ENCODE data around the gene HOXA3.

DNA sequence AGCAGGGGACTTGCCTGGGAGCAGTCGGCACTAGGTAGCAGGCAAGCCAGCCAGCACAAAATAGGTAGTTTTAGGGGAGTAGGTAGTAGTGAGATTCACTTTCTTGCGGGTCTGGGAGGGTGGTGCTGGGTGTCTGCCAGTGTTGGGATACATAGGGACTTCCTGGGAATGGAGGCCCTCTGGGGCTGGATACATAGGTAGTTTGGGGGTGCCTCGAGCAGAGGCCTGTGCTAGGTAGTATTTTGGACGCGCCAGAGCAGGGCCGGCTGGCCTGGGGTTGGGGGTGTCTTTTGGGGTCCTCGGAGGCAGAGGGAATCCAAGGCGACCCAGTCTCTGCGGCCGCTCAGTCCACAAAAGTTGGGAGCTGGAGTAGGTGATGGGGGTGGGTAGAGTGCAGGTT, 2.0 kb upstream of the HOXA3 start:
- TF ChIP-seq PHF21A (IDR thresholded peaks at IDR 0.05; ENCODE audit: borderline replicate concordance, low read depth) (no peak), KDM2B (CRISPR knock-in tag; IDR thresholded peaks at IDR 0.05) (no peak), ZNF263 (CRISPR knock-in tag; IDR thresholded peaks at IDR 0.05; ENCODE audit: borderline replicate concordance) (no peak), MLX (CRISPR knock-in tag; conservative IDR thresholded peaks at IDR 0.05) (no peak), JUN (IDR thresholded peaks at IDR 0.05; ENCODE audit: borderline replicate concordance, low read depth, low read length) (no peak), JUN (CRISPR knock-in tag; IDR thresholded peaks at IDR 0.05; ENCODE audit: borderline replicate concordance) (no peak), POLR2A (conservative IDR thresholded peaks at IDR 0.05) (no peak), MTA1 (IDR thresholded peaks at IDR 0.05; ENCODE audit: borderline replicate concordance) (no peak), ELF4 (CRISPR knock-in tag; IDR thresholded peaks at IDR 0.05) (no peak), SIN3A (IDR thresholded peaks at IDR 0.05; ENCODE audit: borderline replicate concordance in 2 of 2, control insufficient read depth in 1 of 2, low read depth in 2 of 2, low read length in 2 of 2) (no peak), ZNF232 (CRISPR knock-in tag; IDR thresholded peaks at IDR 0.05) (no peak), USF1 (CRISPR knock-in tag; IDR thresholded peaks at IDR 0.05) (no peak), PHB2 (IDR thresholded peaks at IDR 0.05; ENCODE audit: low read depth) (no peak)
- TF ChIP-seq, protein P1, sequence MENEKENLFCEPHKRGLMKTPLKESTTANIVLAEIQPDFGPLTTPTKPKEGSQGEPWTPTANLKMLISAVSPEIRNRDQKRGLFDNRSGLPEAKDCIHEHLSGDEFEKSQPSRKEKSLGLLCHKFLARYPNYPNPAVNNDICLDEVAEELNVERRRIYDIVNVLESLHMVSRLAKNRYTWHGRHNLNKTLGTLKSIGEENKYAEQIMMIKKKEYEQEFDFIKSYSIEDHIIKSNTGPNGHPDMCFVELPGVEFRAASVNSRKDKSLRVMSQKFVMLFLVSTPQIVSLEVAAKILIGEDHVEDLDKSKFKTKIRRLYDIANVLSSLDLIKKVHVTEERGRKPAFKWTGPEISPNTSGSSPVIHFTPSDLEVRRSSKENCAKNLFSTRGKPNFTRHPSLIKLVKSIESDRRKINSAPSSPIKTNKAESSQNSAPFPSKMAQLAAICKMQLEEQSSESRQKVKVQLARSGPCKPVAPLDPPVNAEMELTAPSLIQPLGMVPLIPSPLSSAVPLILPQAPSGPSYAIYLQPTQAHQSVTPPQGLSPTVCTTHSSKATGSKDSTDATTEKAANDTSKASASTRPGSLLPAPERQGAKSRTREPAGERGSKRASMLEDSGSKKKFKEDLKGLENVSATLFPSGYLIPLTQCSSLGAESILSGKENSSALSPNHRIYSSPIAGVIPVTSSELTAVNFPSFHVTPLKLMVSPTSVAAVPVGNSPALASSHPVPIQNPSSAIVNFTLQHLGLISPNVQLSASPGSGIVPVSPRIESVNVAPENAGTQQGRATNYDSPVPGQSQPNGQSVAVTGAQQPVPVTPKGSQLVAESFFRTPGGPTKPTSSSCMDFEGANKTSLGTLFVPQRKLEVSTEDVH (IDR thresholded peaks at IDR 0.05; ENCODE audit: low read depth, partially characterized antibody): no peak
- TF ChIP-seq, protein P2, sequence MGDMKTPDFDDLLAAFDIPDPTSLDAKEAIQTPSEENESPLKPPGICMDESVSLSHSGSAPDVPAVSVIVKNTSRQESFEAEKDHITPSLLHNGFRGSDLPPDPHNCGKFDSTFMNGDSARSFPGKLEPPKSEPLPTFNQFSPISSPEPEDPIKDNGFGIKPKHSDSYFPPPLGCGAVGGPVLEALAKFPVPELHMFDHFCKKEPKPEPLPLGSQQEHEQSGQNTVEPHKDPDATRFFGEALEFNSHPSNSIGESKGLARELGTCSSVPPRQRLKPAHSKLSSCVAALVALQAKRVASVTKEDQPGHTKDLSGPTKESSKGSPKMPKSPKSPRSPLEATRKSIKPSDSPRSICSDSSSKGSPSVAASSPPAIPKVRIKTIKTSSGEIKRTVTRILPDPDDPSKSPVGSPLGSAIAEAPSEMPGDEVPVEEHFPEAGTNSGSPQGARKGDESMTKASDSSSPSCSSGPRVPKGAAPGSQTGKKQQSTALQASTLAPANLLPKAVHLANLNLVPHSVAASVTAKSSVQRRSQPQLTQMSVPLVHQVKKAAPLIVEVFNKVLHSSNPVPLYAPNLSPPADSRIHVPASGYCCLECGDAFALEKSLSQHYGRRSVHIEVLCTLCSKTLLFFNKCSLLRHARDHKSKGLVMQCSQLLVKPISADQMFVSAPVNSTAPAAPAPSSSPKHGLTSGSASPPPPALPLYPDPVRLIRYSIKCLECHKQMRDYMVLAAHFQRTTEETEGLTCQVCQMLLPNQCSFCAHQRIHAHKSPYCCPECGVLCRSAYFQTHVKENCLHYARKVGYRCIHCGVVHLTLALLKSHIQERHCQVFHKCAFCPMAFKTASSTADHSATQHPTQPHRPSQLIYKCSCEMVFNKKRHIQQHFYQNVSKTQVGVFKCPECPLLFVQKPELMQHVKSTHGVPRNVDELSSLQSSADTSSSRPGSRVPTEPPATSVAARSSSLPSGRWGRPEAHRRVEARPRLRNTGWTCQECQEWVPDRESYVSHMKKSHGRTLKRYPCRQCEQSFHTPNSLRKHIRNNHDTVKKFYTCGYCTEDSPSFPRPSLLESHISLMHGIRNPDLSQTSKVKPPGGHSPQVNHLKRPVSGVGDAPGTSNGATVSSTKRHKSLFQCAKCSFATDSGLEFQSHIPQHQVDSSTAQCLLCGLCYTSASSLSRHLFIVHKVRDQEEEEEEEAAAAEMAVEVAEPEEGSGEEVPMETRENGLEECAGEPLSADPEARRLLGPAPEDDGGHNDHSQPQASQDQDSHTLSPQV (IDR thresholded peaks at IDR 0.05): no peak

Measured in K562 (cell line).